RWPE1 (cell line): ENCODE results near the gene CCNH.

ENCODE experiments used
- CTCF ChIA-PET: fragments of 350-600 bp; sonication (Branson Sonifier 250); formaldehyde crosslinking; extraction: SDS; loops from one replicate; lab custom pipeline; 2021; lab: Yijun Ruan, JAX
- POLR2A ChIA-PET: fragments of 400-600 bp; formaldehyde crosslinking; extraction: SDS; loops from one replicate; lab custom pipeline; 2020; ENCODE audit warnings: antibody characterized with exemption; ENCODE audit not compliant: low non-redundant PET; lab: Yijun Ruan, JAX
- DNase-seq: peaks from one replicate; pipeline ENCODE4 v3.0.0; 2012; ENCODE audit warnings: low spot score
- H3K27ac ChIP-seq: fragments of 450-650 bp; 2 replicates; pipeline ENCODE4 v1.5.1; 2017
- CTCF ChIP-seq: fragments of 450-650 bp; conservative IDR thresholded peaks from 2 replicates; pipeline ENCODE4 v1.5.1; 2017; ENCODE audit warnings: low read depth, mild to moderate bottlenecking

The CCNH gene

GRCh38 chr5:87392801-87393200 lies 19.9 kb downstream of the CCNH start:
- no peak for DNase-seq
- ChIA-PET CTCF (no interaction called here), POLR2A (no interaction called here)
- no peak overlapping the region for H3K27ac ChIP-seq
- TF ChIP-seq CTCF = no peak

- no peak overlapping the region for H3K27ac ChIP-seq
- ChIA-PET CTCF (no interaction called here), POLR2A (no interaction called here)
- no peak for TF ChIP-seq CTCF
- DNase-seq = no peak
Measured at GRCh38 chr5:87392170-87392569, 20.6 kb downstream of the CCNH start.

- ChIA-PET CTCF (no interaction called here), POLR2A (no interaction called here)
- no peak for TF ChIP-seq CTCF
- DNase-seq = no peak
- no peak overlapping the region for H3K27ac ChIP-seq
Measured at GRCh38 chr5:87390576-87391199, 22.0 kb downstream of the CCNH start.

- H3K27ac ChIP-seq = no peak overlapping the region
- ChIA-PET POLR2A (no interaction called here), CTCF (interaction anchor here (0.6 to 0.8 kb wide), 2 partner anchors 10 to 647 kb away, joined by 3 read pairs; no protein-coding TSS in a partner anchor)
- no peak for TF ChIP-seq CTCF
- DNase-seq = no peak
Measured at GRCh38 chr5:87390075-87390474, 22.7 kb downstream of the CCNH start.

GRCh38 chr5:87389296-87390034 lies 23.3 kb downstream of the CCNH start:
- DNase-seq = no peak
- no peak for TF ChIP-seq CTCF
- H3K27ac ChIP-seq = no peak overlapping the region
- CTCF ChIA-PET = interaction anchor here (0.6 to 0.8 kb wide), 2 partner anchors 11 to 646 kb away, joined by 3 read pairs; no protein-coding TSS in a partner anchor
- POLR2A ChIA-PET = no interaction called here

GRCh38 chr5:87388129-87388528 lies 24.6 kb downstream of the CCNH start:
- POLR2A ChIA-PET = no interaction called here

More at GRCh38 chr5:87388129-87388528, 24.6 kb downstream of the CCNH start:
- DNase-seq = no peak
- H3K27ac ChIP-seq = no peak overlapping the region
- CTCF ChIA-PET = no interaction called here
- no peak for TF ChIP-seq CTCF
